Epithelial cell of prostate (primary cell): Measurements from ENCODE around the gene HS3ST5.
"Not testable (repeated sequence)": the region's sequence is repeated elsewhere in the genome, so short reads cannot be mapped to it uniquely, and the experiment has no call there.

Experiments
- DNase-seq: peaks from one replicate; pipeline ENCODE4 v3.0.0-alpha.2; 2011; ENCODE audit warnings: low read depth, low spot score
- H3K27ac ChIP-seq: fragments of 450-650 bp; 2 replicates; pipeline ENCODE4 v1.5.1; 2017; ENCODE audit warnings: mild to moderate bottlenecking

Gene HS3ST5

GRCh38 chr6:114162691-114163347, 180.0 kb downstream of the HS3ST5 start:
- H3K27ac ChIP-seq: no peak overlapping the region
- no peak for DNase-seq

GRCh38 chr6:114160881-114161280, 181.9 kb downstream of the HS3ST5 start:
- DNase-seq: no peak
- H3K27ac ChIP-seq: no peak overlapping the region

- H3K27ac ChIP-seq: no peak overlapping the region
- no peak for DNase-seq
Measured at GRCh38 chr6:114159727-114160126, 183.1 kb downstream of the HS3ST5 start.

GRCh38 chr6:114158838-114159694, 183.8 kb downstream of the HS3ST5 start:
- H3K27ac ChIP-seq: no peak overlapping the region
- DNase-seq: no peak

DNA sequence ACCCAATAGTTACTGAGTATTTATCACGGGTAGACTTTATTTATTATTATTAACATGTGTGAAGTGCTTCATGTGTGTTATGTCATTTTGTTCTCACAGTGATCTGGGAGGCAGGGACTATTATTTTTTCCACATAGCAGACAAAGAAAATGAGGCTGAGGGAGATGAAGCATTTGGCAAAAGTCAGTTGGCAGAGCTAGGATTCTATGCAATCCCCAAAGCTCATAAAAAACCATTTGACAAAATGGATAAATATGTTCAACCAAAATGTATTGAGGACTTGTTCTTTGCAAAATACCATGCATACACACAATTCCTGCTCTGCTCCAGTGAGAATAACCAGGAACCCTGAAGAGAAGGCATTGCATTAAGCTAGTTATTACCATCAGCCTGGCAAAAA, 184.4 kb downstream of the HS3ST5 start:
- no peak for DNase-seq

DNA sequence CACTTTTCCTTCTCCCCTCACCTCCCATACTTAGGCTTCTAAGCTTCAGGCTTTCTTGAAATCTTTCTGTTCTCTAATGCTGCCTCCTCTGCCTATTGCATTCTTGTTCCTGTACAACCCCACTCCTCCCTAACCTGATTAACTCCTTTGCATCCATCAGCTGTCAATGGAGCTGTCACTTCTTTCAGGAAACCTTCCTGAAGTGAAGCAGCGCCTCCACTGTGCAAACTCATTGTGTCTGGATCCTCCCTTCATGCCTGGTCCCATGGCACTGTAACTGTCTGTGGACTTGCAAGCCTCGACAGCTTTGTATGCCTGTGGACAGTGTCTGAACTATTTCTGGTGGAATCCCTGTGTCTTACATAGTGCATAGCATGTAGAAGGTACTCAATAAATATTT, 185.0 kb downstream of the HS3ST5 start:
- no peak overlapping the region for H3K27ac ChIP-seq
- no peak for DNase-seq

More for the DNA sequence above, 184.4 kb downstream of the HS3ST5 start:
- H3K27ac ChIP-seq: no peak overlapping the region

DNA sequence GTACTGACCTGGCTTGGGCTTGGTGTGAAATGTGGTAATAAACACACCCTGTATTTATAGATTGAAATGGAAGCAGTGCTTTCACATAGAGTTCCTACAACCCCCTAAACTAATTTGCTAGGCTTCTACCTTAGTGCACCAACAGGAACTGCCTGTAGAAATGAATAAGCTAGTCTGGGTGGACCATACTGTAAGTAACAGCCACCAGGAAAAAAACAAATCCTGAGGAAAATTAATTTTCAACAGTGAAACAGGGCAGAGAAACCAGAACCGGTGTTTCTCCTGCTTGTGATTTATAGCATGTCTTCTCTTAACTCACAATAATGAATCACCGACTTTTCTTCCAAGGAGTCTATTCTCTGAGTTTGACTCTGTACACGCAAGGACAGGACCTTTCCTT, 187.1 kb downstream of the HS3ST5 start:
- DNase-seq: no peak
- H3K27ac ChIP-seq: no peak overlapping the region

DNA sequence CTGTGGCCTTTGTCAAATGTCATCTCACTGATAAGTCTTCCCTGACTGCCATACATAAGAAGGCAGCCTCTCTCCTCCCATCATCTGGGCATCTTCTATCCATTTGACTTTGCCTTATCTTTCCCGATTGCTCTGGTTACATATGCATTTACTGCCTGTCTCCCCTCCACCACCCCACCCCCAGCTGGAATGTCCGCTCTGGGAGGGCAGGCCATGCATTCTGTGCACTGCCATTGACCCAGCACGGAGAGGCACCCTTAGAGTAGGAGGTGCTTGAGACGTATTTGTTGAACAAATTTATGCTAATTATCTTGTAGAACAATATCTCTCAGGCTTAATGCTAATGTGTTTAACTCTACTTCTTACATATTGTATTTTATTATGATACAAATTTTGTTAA, 188.0 kb downstream of the HS3ST5 start:
- H3K27ac ChIP-seq: no peak overlapping the region
- no peak for DNase-seq

GRCh38 chr6:114153448-114153847, 189.4 kb downstream of the HS3ST5 start:
- no peak overlapping the region for H3K27ac ChIP-seq

GRCh38 chr6:114151064-114151690, 191.6 kb downstream of the HS3ST5 start:
- no peak for DNase-seq
- H3K27ac ChIP-seq: no peak overlapping the region

More at GRCh38 chr6:114153448-114153847, 189.4 kb downstream of the HS3ST5 start:
- no peak for DNase-seq

GRCh38 chr6:114149182-114149581, 193.6 kb downstream of the HS3ST5 start:
- not testable (repeated sequence) for DNase-seq, H3K27ac ChIP-seq

GRCh38 chr6:114144887-114145851, 197.7 kb downstream of the HS3ST5 start:
- no peak for DNase-seq
- no peak overlapping the region for H3K27ac ChIP-seq

GRCh38 chr6:114142258-114142657, 200.6 kb downstream of the HS3ST5 start:
- DNase-seq: no peak
- no peak overlapping the region for H3K27ac ChIP-seq

DNA sequence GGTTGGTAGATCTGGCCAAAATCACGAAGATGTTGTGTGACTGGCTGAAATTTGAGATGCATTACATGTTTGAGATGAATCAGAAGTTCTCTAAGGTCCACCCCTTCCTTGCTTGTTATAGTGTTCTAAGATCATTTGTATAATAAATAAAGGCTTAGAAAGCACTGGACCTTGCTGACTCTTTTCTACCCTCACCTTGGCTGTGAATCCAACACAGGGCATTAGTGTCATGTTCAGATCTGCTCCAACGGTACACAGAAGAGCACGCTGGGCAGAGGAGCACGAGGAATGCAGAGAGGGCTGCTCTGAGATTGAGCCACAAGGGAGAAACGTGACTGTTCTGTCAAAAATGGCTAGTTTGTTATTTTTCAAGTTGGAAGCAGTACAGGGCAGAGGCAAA, 202.4 kb downstream of the HS3ST5 start:
- H3K27ac ChIP-seq: no peak overlapping the region
- DNase-seq: no peak

- DNase-seq: no peak
Measured at GRCh38 chr6:114138577-114139248, 204.1 kb downstream of the HS3ST5 start.

GRCh38 chr6:114135363-114135971, 207.4 kb downstream of the HS3ST5 start:
- DNase-seq: no peak

More at GRCh38 chr6:114138577-114139248, 204.1 kb downstream of the HS3ST5 start:
- no peak overlapping the region for H3K27ac ChIP-seq

GRCh38 chr6:114133816-114134215, 209.0 kb downstream of the HS3ST5 start:
- DNase-seq: no peak
- no peak overlapping the region for H3K27ac ChIP-seq

More at GRCh38 chr6:114135363-114135971, 207.4 kb downstream of the HS3ST5 start:
- no peak overlapping the region for H3K27ac ChIP-seq

GRCh38 chr6:114131945-114132344, 210.9 kb downstream of the HS3ST5 start:
- no peak for DNase-seq
- H3K27ac ChIP-seq: no peak overlapping the region

- DNase-seq: no peak
Measured at GRCh38 chr6:114125576-114125975, 217.2 kb downstream of the HS3ST5 start.

More at GRCh38 chr6:114125576-114125975, 217.2 kb downstream of the HS3ST5 start:
- H3K27ac ChIP-seq: no peak overlapping the region
